T-cell (primary cell): ENCODE data around the gene GPNMB. TPM values are rescaled to one million over a fixed set of nuclear protein-coding genes. Genes with fewer than 3 reads are reported as not detected.

Experiments
- ATAC-seq, 4 experiments: fragments of 200-7000 bp in 3 of 4; fragments of 150-1000 bp in 1 of 4; cut with Tn5 transposase; replicated peaks in 1 of 4; 1 replicate in 3 of 4; 2 replicates in 1 of 4; pipeline ENCODE4 v1.10.0; 2021; ENCODE audit warnings: moderate library complexity in 3 of 4, mild to moderate bottlenecking in 2 of 4, moderate number of reproducible peaks in 1 of 4
- CTCF ChIA-PET, 2 donors: fragments of 300-600 bp; sonication (Branson Sonifier 250); formaldehyde crosslinking; loops; one replicate each; lab custom pipeline; 2022; ENCODE audit warnings: antibody characterized with exemption in 2 of 2; lab: Charles Lee
- POLR2A ChIA-PET, 2 donors: fragments of 300-600 bp; sonication (Branson Sonifier 250); formaldehyde crosslinking; loops; one replicate each; lab custom pipeline; 2022; ENCODE audit warnings: antibody characterized with exemption in 2 of 2; lab: Charles Lee
- DNase-seq, 35 experiments: peaks; one replicate each; pipeline versions ENCODE4 v3.0.0 to v3.0.0-alpha.2; 2013 to 2023
- H3K27ac ChIP-seq: one replicate; pipeline ENCODE4 v1.5.1; 2013; ENCODE audit warnings: low read length
- H3K27me3 ChIP-seq, 2 experiments: replicated peaks in 1 of 2; 1 replicate in 1 of 2; 2 replicates in 1 of 2; pipeline versions ENCODE4 v1.6.1 to v1.7.0; 2013; ENCODE audit warnings: low read length in 1 of 2, mixed read lengths in 1 of 2; ENCODE audit not compliant: control insufficient read depth in 2 of 2, insufficient read depth in 2 of 2; ENCODE audit errors: extremely low read depth in 1 of 2
- H3K36me3 ChIP-seq, 2 donors: 1 replicate in 1 of 2; 2 replicates in 1 of 2; pipeline versions ENCODE4 v1.6.1 to v1.7.0; 2013; ENCODE audit warnings: low read length in 1 of 2; ENCODE audit not compliant: control insufficient read depth in 2 of 2, insufficient read depth in 1 of 2; ENCODE audit errors: extremely low read depth in 1 of 2
- H3K4me1 ChIP-seq, 2 experiments: 1 replicate in 1 of 2; 2 replicates in 1 of 2; pipeline versions ENCODE4 v1.6.1 to v1.7.0; 2013; ENCODE audit warnings: low read length in 2 of 2, mixed read lengths in 1 of 2; ENCODE audit not compliant: insufficient read depth in 2 of 2, control insufficient read depth in 1 of 2; ENCODE audit errors: extremely low read depth in 1 of 2
- H3K4me3 ChIP-seq, 2 donors: 1 replicate in 1 of 2; 2 replicates in 1 of 2; pipeline versions ENCODE4 v1.5.1 to v1.7.0; 2013; ENCODE audit warnings: mild to moderate bottlenecking in 2 of 2, low read length in 1 of 2, moderate library complexity in 1 of 2; ENCODE audit not compliant: control insufficient read depth in 1 of 2; ENCODE audit errors: extremely low read depth in 1 of 2
- H3K9me3 ChIP-seq: 2 replicates; pipeline ENCODE4 v1.7.0; 2013
- H3K27ac Mint-ChIP-seq, 2 donors: one replicate each; pipeline ENCODE4 v1.8.0; 2020 to 2021; ENCODE audit warnings: mild to moderate bottlenecking in 2 of 2, mixed read lengths in 2 of 2
- H3K27me3 Mint-ChIP-seq, 2 donors: one replicate each; pipeline ENCODE4 v1.8.0; 2021 to 2022; ENCODE audit warnings: mixed read lengths in 2 of 2
- H3K36me3 Mint-ChIP-seq: one replicate; pipeline ENCODE4 v1.8.0; 2021; ENCODE audit warnings: mixed read lengths
- H3K4me1 Mint-ChIP-seq, 3 donors: one replicate each; pipeline ENCODE4 v1.8.0; 2020 to 2022; ENCODE audit warnings: mixed read lengths in 3 of 3, mild to moderate bottlenecking in 1 of 3
- H3K4me3 Mint-ChIP-seq, 3 donors: one replicate each; pipeline ENCODE4 v1.8.0; 2020 to 2022; ENCODE audit warnings: mild to moderate bottlenecking in 3 of 3, mixed read lengths in 3 of 3, moderate library complexity in 3 of 3
- H3K9me3 Mint-ChIP-seq, 3 donors: one replicate each; pipeline ENCODE4 v1.8.0; 2020 to 2022; ENCODE audit warnings: mixed read lengths in 3 of 3
- WGBS: methylation state at CpG from one replicate; pipeline ENCODE4 v1.1.5; 2013; ENCODE audit warnings: missing lambda C conversion rate; ENCODE audit not compliant: insufficient coverage; 5-methylcytosine and 5-hydroxymethylcytosine counted together
- total RNA-seq, 35 experiments: library from RNA in 6 of 35; stranded (reverse) in 6 of 35; fragments of 120-200 nt in 1 of 35; gene quantifications; one replicate each; pipeline versions ENCODE4 v1.2.1 to v1.2.4 and lab custom pipeline; 2013 to 2026

GPNMB gene
- total RNA-seq, 5 donors from 2014 or later (not counting 1 experiment from before 2014, with no cell fraction given): 0.76 to 1.4 (median 0.82) TPM; not detected in 2

DNA sequence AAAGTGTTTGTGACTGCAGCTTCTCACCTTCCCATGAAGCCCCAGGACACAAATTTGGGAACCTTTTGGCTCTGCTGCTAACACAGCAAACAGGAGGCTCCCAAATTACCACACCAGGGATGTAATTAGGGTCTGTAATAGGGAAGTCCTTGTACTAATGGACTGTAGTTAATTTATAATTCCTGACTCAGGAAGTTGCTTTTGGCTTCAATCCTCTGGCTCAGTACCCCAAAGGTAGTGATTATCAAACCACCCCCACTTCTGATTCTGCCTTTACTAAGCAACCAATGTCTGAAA is 48.8 kb downstream of the GPNMB start:
- H3K4me1 ChIP-seq: peaks cover 11 to 15% of the 10 kb centered on the region in 2 experiments
- H3K27ac ChIP-seq: no peak overlapping the region
- ChIA-PET CTCF (interaction anchor here in 1 of 2 donors (0.8 to 1.3 kb wide), 4 partner anchors 9 to 63 kb away, joined by 5 to 6 read pairs (median 5); no protein-coding TSS in a partner anchor), POLR2A (interaction anchor here in 1 of 2 donors (0.6 kb wide), 1 partner anchor 187 kb away, joined by 3 read pairs; no protein-coding TSS in a partner anchor)
- no peaks in the 10 kb centered on the region for H3K9me3 ChIP-seq
- Mint-ChIP-seq H3K27ac (no peak overlapping the region), H3K9me3 (no peaks in the 10 kb centered on the region), H3K4me3 (no peak overlapping the region), H3K36me3 (no peaks in the 10 kb centered on the region), H3K4me1 (peaks cover 19 to 22% (median 22%) of the 10 kb centered on the region in 3 donors), H3K27me3 (no peaks in the 10 kb centered on the region)
- ATAC-seq (no peak), DNase-seq (no peak)
- H3K36me3 ChIP-seq: no peaks in the 10 kb centered on the region
- H3K4me3 ChIP-seq: no peak overlapping the region
- peaks cover 0 to 5% of the 10 kb centered on the region in 2 experiments for H3K27me3 ChIP-seq

DNA sequence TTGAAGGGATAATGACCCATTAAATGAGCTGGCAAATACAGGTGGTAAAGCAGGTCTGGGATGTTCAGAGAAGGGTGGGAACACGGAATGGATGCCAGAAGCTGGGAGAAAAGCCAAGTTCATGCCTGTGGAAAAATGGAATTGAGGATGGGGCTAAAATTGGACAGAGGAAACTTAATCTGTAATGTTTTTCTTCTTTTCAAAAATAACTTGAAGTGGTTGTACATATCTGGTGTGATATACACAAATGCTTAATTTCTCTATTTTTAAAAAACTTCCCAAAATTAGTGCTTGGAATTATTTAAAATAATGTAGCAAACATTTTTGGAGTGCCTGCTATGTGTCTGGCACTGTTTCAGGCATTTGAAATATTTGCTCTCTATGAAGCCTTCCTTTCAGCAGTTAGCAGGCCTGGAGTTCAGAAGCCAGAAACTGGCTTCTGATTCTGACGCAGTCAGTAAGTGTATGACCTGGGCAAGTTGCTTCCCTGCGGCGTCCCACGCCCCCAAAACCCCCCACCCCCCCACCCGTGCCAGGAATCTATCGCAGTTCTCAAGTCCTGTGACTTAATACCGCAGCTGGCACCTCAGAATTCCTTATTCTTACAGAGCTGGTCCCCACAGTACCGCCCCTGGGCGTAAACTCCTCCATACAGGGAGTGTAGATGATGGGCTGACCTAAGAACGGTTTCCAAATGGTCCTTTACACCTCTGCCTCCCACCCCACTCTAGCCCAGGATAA is 51.7 kb downstream of the GPNMB start:
- no peak for ATAC-seq
- CTCF ChIA-PET: interaction anchor here (0.6 to 2.4 kb wide), 7 partner anchors 20 to 248 kb away, joined by 3 to 14 read pairs (median 4); no protein-coding TSS in a partner anchor

DNA sequence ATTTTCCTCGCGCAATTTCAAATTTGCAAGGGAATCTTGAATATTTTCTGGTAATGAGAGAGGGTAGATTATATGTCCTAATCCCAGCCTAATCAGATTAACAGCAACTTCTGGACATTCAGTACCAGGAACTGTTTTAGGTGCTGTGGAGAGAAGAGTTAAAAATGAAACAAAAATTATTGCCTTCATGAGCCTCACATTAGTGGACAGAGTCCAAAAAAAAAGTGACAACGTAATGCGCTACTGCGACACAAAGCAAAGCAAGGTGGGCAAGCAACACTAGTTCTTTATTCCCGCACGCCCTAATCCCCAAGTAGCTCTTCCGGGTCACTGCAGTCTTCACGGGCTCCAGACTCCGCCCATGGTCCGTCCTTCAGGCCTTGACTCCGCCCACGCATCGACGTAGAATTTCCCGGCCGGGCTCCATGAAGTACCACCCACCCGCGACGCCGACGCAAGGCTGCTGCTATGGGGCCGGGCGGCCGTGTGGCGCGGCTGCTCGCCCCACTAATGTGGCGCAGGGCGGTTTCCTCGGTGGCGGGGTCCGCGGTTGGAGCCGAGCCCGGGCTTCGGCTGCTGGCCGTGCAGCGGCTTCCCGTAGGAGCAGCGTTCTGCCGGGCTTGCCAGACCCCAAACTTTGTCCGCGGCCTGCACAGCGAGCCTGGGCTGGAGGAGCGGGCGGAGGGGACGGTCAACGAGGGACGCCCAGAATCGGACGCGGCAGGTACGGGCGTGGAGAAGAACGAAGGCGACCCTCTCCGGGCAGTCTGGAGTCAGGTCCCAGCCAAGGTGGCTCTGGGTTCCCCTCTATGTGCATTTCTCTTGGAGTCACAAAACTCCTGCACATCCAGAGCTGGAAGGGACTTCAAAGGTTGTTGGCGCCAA is 52.6 kb downstream of the GPNMB start, which contains the start of gene MALSU1:
TSS of gene MALSU1 (plus strand) at position 455 of the 885 bp plus-strand sequence. CDS start at position 469, 14 bp downstream.
- no peaks in the 10 kb centered on the region for H3K9me3 Mint-ChIP-seq
- H3K9me3 ChIP-seq: no peaks in the 10 kb centered on the region
- H3K4me1 ChIP-seq: peaks cover 20 to 38% of the 10 kb centered on the region in 2 experiments
- POLR2A ChIA-PET: interaction anchor here (0.6 to 1.1 kb wide), 4 partner anchors 18 to 1352 kb away, joined by 3 to 5 read pairs (median 4); no protein-coding TSS in a partner anchor
- H3K36me3 Mint-ChIP-seq: peaks cover 17% of the 10 kb centered on the region
- peak within 1 kb of the TSS; percentile 89 to 95 (median 89) for H3K4me3 Mint-ChIP-seq
- DNase-seq (peak; percentile 89 to 99 (median 95)), ATAC-seq (peak; percentile 99 to 100 (median 100))
- CTCF ChIA-PET: interaction anchor here (0.6 to 2.4 kb wide), 7 partner anchors 21 to 1799 kb away, joined by 3 to 14 read pairs (median 3); no protein-coding TSS in a partner anchor
- no peaks in the 10 kb centered on the region for H3K27me3 Mint-ChIP-seq
- no peaks in the 10 kb centered on the region for H3K27me3 ChIP-seq
- peaks cover 0 to 16% of the 10 kb centered on the region in 2 donors for H3K36me3 ChIP-seq
- H3K4me3 ChIP-seq: peak within 1 kb of the TSS; percentile 87 to 95
- peak within 1 kb of the TSS; percentile 86 for H3K27ac ChIP-seq
- under 1% methylated on average over 53 of the region's 59 CpGs for WGBS
- H3K27ac Mint-ChIP-seq: peak within 1 kb of the TSS; percentile 93 to 99
- peaks cover 44 to 56% (median 45%) of the 10 kb centered on the region in 3 donors for H3K4me1 Mint-ChIP-seq

More for the DNA sequence above, 51.7 kb downstream of the GPNMB start:
- H3K4me1 ChIP-seq: peaks cover 20 to 35% of the 10 kb centered on the region in 2 experiments
- peak overlapping the region; percentile 87 to 95 for H3K4me3 ChIP-seq
- Mint-ChIP-seq H3K4me1 (peaks cover 40 to 52% (median 42%) of the 10 kb centered on the region in 3 donors), H3K36me3 (peaks cover 16% of the 10 kb centered on the region), H3K9me3 (no peaks in the 10 kb centered on the region), H3K27me3 (no peaks in the 10 kb centered on the region), H3K27ac (peak overlapping the region; percentile 93 to 99), H3K4me3 (peak overlapping the region; percentile 89 to 95 (median 89))
- H3K27ac ChIP-seq: peak overlapping the region; percentile 86
- 100% methylated on average over 1 of the region's 11 CpGs for WGBS
- DNase-seq: peak in 1 of 35 experiments; percentile 3
- H3K36me3 ChIP-seq: peaks cover 0 to 14% of the 10 kb centered on the region in 2 donors
- peaks cover 0 to 5% of the 10 kb centered on the region in 2 experiments for H3K27me3 ChIP-seq
- POLR2A ChIA-PET: interaction anchor here (0.6 to 1.1 kb wide), 4 partner anchors 13 to 1352 kb away, joined by 3 to 5 read pairs (median 3); no protein-coding TSS in a partner anchor
- H3K9me3 ChIP-seq: no peaks in the 10 kb centered on the region

DNA sequence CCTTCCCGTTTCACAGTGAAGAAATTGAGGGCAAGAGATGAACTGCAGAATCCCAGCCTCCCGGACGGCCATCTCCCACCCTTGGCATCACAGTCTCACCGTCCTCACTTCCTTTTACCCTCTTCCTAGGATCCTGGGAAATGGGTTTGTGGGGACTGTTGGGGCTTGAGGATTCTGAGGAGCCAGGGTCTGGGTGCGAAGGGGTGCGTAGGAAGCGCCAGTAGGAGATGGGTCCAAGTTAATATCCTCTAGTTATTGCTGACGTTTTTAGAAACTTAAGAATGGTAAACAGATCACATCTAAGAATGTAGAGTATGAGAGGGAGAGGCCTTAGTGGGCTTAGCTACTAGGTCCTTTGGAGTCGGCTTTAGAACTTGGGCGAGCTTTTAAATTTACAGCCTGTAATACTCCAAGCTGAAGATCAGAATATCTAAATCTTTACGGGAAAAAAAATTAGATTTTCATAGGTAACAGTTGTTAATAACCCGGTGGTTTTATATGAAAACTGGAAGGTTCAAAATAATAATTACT is 53.3 kb downstream of the GPNMB start:
- peak in 1 of 35 experiments; percentile 3 for DNase-seq
- H3K9me3 Mint-ChIP-seq: no peaks in the 10 kb centered on the region
- H3K9me3 ChIP-seq: no peaks in the 10 kb centered on the region
- H3K36me3 Mint-ChIP-seq: peaks cover 24% of the 10 kb centered on the region
- H3K4me1 ChIP-seq: peaks cover 20 to 38% of the 10 kb centered on the region in 2 experiments
- H3K27me3 ChIP-seq: no peaks in the 10 kb centered on the region
- WGBS: no CpG with 5 or more reads among the region's 12 CpGs
- H3K27ac ChIP-seq: peak overlapping the region; percentile 67
- peaks cover 51 to 63% (median 52%) of the 10 kb centered on the region in 3 donors for H3K4me1 Mint-ChIP-seq
- H3K36me3 ChIP-seq: peaks cover 0 to 16% of the 10 kb centered on the region in 2 donors
- ChIA-PET POLR2A (interaction anchor here (0.6 kb wide), 3 partner anchors 13 to 240 kb away, joined by 3 to 5 read pairs (median 3); no protein-coding TSS in a partner anchor), CTCF (interaction anchor here (0.6 to 2.1 kb wide), 6 partner anchors 22 to 247 kb away, joined by 3 to 14 read pairs (median 4); no protein-coding TSS in a partner anchor)
- peak overlapping the region; percentile 87 to 95 for H3K4me3 ChIP-seq
- H3K4me3 Mint-ChIP-seq: peak overlapping the region; percentile 89 to 95 (median 89)
- ATAC-seq: no peak
- H3K27ac Mint-ChIP-seq: peak overlapping the region; percentile 93 to 99
- no peaks in the 10 kb centered on the region for H3K27me3 Mint-ChIP-seq

DNA sequence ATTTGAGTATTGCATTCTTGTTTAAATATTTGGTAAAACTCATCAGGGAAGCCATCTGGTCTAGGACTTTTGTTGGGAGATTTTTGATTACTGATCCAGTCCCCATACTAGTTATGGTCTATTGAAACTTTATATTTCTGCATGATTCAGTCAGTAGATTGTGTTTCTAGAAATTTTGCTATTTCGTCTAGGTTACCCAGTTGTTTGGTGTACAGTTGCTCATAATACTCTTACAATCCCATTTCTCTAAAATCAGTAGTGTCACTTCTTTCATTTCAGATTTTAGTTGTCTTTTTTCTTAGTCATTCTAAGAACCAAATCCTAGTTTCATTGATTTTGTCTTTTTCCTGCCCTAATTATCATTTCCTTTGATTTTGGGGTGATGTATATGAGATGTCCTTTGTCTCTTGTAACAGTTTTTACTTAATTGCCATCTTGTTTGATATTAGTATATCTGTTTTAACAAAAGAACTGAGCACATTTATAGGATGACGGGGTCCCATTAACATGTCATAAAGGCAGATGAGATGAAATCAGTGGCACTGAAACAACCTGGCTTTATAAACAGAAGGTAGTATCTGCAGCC is 60.5 kb downstream of the GPNMB start:
- peaks cover 57% of the 10 kb centered on the region for H3K36me3 Mint-ChIP-seq
- no peak overlapping the region for H3K4me3 Mint-ChIP-seq
- H3K9me3 Mint-ChIP-seq: no peaks in the 10 kb centered on the region
- 100% methylated on average over 1 of the region's 2 CpGs for WGBS
- H3K27me3 Mint-ChIP-seq: no peaks in the 10 kb centered on the region
- no peak overlapping the region for H3K4me3 ChIP-seq
- peaks cover 2 to 8% of the 10 kb centered on the region in 2 experiments for H3K4me1 ChIP-seq
- ATAC-seq (no peak), DNase-seq (no peak)
- H3K27ac ChIP-seq: no peak overlapping the region
- ChIA-PET POLR2A (no interaction called here), CTCF (no interaction called here)
- peaks cover 45 to 48% (median 48%) of the 10 kb centered on the region in 3 donors for H3K4me1 Mint-ChIP-seq
- H3K27me3 ChIP-seq: no peaks in the 10 kb centered on the region
- H3K9me3 ChIP-seq: no peaks in the 10 kb centered on the region
- H3K36me3 ChIP-seq: peaks cover 0 to 51% of the 10 kb centered on the region in 2 donors
- H3K27ac Mint-ChIP-seq: peak overlapping the region; percentile 16 to 61
